DMS79 (cell line): ENCODE results near the gene TPM1.

ENCODE experiments used
- DNase-seq: peaks from one replicate; lab custom pipeline; 2025; lab: John Stamatoyannopoulos, UW

The TPM1 gene

DNA sequence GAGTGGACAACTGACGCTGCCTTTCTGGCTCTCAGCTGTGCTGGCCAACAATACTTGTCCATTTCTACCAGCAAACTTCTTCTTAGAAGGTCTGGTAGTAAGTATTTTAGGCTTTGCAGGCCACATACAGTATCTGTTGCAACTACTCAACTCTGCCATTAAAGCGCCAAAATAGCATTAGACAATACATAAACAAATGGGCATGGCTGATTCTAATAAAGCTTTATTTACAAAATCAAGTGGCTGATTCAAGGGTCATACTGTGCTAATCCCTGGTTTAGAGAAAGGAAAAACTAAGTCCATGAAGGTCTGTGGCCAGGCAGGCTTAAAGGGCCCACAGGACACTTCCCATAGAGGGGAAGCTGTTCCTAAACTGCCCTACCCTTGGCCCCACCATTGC, 26.3 kb upstream of the TPM1 start:
- no peak for DNase-seq

DNA sequence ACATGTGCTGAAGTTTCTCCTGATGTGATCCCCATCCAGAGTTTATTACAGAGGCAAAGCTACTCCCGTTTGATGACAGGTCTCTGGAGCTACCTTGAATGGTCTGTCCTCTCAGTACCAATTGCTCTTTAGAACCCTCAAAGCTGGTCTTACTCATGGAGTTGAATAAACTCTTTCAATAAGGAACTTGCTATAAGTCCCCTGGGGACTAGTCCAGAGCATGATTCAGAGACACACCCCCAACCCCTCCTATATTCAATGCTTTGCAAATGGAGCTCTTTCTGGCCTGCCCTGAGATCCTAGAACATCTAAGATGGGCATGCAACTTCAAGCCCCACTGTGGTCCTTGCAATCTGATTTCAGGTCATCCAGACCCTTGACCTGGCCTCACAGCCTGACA, 23.9 kb upstream of the TPM1 start:
- DNase-seq: no peak

DNA sequence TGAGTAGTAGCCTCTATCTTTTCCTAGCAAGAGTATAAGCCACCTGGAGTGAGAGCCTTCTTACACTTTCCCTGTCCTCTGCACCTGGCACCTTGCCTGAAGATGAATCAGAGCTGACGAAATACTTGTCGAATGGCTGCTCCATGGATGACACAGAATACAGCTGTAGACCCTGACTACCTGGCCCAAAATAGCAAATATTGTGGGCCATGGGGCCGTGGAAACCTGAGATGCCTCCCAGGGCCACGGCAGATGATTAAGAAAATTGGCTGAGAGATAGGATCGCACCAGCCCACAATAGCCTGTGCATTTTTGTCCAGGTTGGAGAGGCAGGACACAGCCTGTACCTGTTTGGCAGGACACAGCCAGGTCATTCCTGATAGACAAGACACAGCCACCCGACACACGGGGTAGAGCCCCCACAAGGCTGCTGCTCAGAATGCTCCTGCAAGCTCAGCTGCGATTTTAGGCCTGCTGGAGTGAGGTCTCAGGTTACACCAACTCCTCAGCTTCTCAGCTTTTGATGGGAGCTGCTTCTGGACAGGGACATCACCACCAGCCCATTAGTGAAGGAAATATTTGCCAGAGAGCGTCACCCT, 22.9 kb upstream of the TPM1 start:
- peak; percentile 31 for DNase-seq

GRCh38 chr15:63020128-63020527, 22.4 kb upstream of the TPM1 start:
- no peak for DNase-seq

GRCh38 chr15:63020759-63021430, 21.7 kb upstream of the TPM1 start:
- no peak for DNase-seq

GRCh38 chr15:63022181-63022580, 20.4 kb upstream of the TPM1 start:
- no peak for DNase-seq

GRCh38 chr15:63022663-63023062, 19.9 kb upstream of the TPM1 start:
- no peak for DNase-seq

DNA sequence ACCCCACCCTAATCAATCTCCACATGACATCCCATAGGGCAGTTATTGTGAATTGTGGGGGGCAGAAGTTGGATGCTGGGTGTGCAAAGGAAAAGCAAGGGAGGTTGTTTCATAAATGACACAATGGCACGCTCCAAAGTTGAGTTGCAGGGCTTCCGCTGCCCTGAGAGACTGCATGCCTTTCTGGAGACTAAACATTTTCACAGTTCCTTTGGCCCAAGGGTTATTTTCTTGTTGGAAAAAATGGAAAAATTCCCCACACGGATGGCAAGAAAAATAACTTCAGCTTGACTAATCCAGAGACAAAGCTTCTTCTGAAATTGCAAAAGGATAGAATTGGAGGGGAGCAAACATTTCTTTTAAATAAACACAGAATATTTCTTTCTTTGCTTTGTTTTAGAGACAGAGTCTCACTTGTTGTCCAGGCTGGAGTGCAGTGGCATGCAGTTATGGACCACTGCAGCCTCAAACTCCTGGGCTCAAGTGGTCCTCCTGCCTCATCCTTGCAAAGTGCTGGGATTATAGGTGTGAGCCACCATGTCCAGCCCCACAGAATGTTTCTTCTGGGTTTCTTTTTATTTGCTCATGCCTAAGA, 19.1 kb upstream of the TPM1 start:
- no peak for DNase-seq

GRCh38 chr15:63025460-63025859, 17.1 kb upstream of the TPM1 start:
- DNase-seq: no peak

DNA sequence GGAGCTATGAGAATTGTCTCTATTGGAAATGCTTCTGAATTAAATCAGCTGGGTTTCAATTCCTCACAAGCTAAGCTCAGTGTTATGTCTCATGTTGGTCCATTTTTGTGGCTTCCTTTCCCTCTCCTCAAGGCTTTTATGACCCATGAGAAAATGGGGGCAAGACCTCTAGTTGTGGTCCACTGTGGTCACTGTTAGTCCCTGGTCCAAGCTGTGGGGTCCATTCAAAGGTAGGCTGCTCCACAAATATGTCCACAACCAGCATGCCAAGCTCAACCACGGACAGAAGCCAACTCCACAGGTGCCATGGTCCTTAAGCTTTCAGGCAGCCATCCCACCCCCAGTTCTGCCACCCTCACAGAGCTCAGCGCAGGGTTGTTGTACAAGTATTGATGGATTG, 14.9 kb upstream of the TPM1 start:
- no peak for DNase-seq

DNA sequence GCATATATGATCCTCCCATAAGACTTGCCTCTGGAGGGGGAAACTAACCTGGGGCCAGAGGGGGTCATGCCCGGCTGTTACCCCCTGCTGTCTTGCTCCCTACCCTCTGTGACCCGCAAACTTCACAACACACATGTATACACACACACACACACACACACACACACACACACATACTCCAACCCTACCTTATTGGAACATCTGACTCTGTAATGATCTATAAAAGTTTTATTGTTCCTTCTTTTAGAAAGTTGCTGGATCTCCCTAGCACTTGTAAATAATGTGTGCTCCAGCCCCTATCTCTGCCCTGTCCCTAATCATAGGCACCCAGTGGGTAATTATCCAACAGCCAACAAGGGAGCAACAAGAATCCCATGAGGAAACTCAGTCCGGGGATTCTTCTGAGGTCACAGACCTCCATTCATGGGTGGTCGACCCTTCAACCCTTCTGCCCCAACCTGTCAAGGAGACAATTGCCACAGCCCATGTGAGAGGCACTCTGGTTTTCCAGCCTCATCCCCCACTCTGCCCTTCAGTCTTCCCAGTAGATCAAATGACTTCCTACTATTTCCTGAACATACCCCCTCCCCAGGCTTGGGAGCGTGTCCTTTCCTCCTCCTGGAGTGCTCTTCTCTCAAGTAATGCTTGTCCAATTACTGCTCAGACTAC, 14.0 kb upstream of the TPM1 start:
- no peak for DNase-seq

- no peak for DNase-seq
These were observed 12.9 kb upstream of the TPM1 start for GRCh38 chr15:63029676-63030075.

- no peak for DNase-seq
These were observed 12.4 kb upstream of the TPM1 start for GRCh38 chr15:63030101-63030551.

DNA sequence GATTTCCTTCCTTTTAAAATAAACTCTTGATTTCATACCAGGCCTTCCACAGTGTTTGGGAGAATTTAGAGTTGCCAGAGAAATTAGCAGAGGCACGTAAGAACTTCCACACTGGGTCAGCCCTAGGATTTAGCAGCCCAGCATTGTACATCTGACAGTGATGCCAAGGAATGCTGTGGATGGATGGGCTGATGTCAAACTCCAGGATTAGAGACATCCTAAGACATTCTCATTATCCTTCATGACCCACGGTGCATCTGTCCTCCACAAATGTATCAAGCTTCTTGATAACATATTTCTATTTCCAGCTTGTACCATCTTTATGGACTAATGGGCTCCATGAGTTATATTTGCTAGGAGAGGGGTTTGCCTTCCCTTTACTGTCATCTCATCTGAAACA, 8.0 kb upstream of the TPM1 start:
- DNase-seq: no peak

DNA sequence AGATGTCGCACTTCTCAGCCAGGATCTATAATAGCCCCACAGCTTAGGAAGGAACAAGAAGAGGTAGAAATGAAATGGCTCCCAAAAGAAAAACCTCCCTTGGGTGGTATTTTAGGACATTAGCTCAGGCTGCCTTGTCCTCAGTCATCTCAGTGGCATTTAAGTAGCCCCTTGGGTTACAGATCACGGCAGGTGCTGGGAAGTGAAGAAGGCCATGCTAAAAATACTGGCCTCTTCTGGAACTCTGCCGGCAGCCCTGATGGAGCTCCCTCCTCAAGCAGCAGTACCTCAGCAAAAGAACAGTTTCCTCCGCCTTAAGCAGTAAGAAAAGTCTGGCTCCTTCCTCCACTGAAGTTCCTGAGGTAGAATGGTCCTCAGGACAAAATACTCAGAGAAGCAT, 7.3 kb upstream of the TPM1 start:
- DNase-seq: peak; percentile 6

GRCh38 chr15:63035977-63036376, 6.6 kb upstream of the TPM1 start:
- no peak for DNase-seq

DNA sequence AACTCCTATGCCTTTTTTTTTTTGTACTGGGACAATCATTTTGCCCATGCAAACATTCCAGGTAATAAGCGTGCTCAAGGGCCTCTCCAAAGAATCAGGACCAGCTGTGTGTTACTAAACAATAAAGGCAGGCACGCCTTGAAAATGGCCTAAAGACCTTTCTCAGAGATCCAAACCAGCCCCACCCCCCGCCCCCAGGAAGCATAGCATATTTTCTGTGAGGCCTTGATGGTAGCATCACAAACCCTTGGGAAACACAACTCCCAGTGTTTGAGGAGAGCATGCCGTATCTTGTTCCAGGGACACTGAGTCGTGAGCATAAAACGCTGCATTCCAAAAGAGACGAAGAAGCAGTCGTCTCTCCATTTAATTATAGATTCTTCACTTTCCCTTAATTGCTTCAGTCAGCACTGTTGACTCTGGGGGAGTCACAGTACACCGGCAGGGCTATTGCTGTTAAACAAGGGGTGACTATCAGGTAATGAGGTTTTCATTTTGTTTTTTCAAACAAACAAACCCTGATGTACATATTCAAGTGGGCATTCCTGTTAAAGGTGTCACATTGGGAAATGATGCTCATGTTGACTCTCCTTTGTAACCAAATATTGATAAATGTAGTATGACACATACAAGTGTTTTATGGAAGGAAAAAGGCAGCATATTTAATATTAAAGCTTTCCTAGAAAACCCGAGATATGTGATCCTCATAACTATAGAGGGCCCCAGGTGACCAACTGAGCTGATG, 4.4 kb upstream of the TPM1 start:
- DNase-seq: no peak

- DNase-seq: no peak
These were observed 3.4 kb upstream of the TPM1 start for GRCh38 chr15:63038926-63039673.

DNA sequence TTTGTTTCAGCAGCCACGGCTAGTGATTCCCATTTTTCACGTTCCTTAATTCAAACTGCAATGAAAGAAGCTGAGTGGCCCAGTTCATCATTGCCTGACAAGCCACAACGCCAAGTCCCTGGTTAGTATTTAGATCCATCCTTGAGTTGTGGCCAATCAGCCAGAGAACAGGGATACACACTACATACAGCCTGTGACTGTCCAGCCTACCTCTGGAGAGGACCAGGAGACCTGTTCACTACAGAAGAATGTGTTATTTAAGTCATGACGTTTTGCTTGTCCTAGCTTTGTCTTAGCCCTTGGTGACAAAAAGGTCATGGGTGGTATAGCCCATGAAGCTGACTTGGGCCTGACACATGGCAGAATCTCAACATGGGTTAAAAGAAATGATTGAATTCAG, 2.7 kb upstream of the TPM1 start:
- DNase-seq: no peak

- DNase-seq: no peak
These were observed 2.0 kb upstream of the TPM1 start for GRCh38 chr15:63040509-63040908.

DNA sequence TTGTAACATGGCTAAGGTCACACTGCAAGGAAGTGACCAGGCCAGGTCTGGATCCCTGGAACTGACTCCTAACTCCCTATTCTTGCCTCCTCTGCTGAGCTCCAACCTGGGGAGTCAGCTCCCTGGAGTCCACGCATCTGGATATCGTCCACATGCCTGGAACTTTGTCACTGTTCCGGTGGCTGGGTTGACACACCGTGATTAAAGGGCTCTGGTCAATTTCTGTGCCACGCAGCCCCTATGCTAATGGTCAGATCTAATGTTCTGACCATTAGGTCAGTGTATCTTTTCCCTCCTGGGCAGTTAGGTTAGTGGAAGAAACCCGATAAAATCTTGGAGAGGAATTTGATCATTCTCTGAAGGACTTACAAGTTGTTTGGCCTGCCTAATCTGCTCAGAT, 1.6 kb upstream of the TPM1 start:
- DNase-seq: no peak
